Measurements from ENCODE around the gene KIAA1671.
"Not testable (repeated sequence)": the region's sequence is repeated elsewhere in the genome, so short reads cannot be mapped to it uniquely, and the experiment has no call there.

The KIAA1671 gene

GRCh38 chr22:25206998-25207397 is 254.5 kb downstream of the KIAA1671 start:
- DNase-seq: no peak

- no peak for DNase-seq
Observed at GRCh38 chr22:25207553-25208157, 255.1 kb downstream of the KIAA1671 start.

GRCh38 chr22:25208328-25208727 is 255.8 kb downstream of the KIAA1671 start:
- no peak for DNase-seq

- no peak for DNase-seq
Observed at GRCh38 chr22:25208743-25209505, 256.4 kb downstream of the KIAA1671 start.

- DNase-seq: no peak
Observed at GRCh38 chr22:25210793-25211192, 258.3 kb downstream of the KIAA1671 start.

GRCh38 chr22:25212337-25212736 is 259.8 kb downstream of the KIAA1671 start:
- no peak for DNase-seq

- DNase-seq: no peak
Observed at GRCh38 chr22:25213221-25213620, 260.7 kb downstream of the KIAA1671 start.

GRCh38 chr22:25216230-25216629 is 263.7 kb downstream of the KIAA1671 start:
- no peak for DNase-seq

GRCh38 chr22:25219211-25219689 is 266.7 kb downstream of the KIAA1671 start, which contains the start of gene CRYBB2:
TSS of gene CRYBB2 (plus strand) at chr22:25219639. CDS start at chr22:25221430, 1,791 bp downstream.
- no peak for DNase-seq

- no peak for DNase-seq
Observed at GRCh38 chr22:25219948-25220442, 267.5 kb downstream of the KIAA1671 start.

- no peak for DNase-seq
Observed at GRCh38 chr22:25221790-25222189, 269.3 kb downstream of the KIAA1671 start.

- DNase-seq: no peak
Observed at GRCh38 chr22:25223269-25223850, 270.8 kb downstream of the KIAA1671 start.

- DNase-seq: no peak
Observed at GRCh38 chr22:25228822-25229221, 276.3 kb downstream of the KIAA1671 start.

GRCh38 chr22:25230760-25231159 is 278.2 kb downstream of the KIAA1671 start:
- DNase-seq: not testable (repeated sequence)

GRCh38 chr22:25232301-25232700 is 279.8 kb downstream of the KIAA1671 start:
- DNase-seq: no peak

GRCh38 chr22:25233706-25234105 is 281.2 kb downstream of the KIAA1671 start:
- DNase-seq: not testable (repeated sequence)

- peak; percentile 60 for DNase-seq
Observed at GRCh38 chr22:25235547-25236290, 283.2 kb downstream of the KIAA1671 start.

GRCh38 chr22:25236417-25236816 is 283.9 kb downstream of the KIAA1671 start:
- no peak for DNase-seq

GRCh38 chr22:25237503-25237902 is 285.0 kb downstream of the KIAA1671 start:
- DNase-seq: no peak

GRCh38 chr22:25238058-25238457 is 285.5 kb downstream of the KIAA1671 start:
- not testable (repeated sequence) for DNase-seq

Measured in NCI-H2227 treated with DMSO at 0.1 percent for 48 hours (cell line).